ENCODE results near the gene PHAX.

GRCh38 chr5:126651013-126651577 is 50.3 kb downstream of the PHAX start:
- TF ChIP-seq CEBPB (IDR thresholded peaks at IDR 0.05; ENCODE audit: low read depth) = no peak
- TF ChIP-seq, protein P1, sequence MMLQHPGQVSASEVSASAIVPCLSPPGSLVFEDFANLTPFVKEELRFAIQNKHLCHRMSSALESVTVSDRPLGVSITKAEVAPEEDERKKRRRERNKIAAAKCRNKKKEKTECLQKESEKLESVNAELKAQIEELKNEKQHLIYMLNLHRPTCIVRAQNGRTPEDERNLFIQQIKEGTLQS (IDR thresholded peaks at IDR 0.05) = no peak
